Effector memory CD4-positive, alpha-beta T cell (primary cell): Measurements from ENCODE around the gene MRPL1.
"Not testable (repeated sequence)": the region's sequence is repeated elsewhere in the genome, so short reads cannot be mapped to it uniquely, and the experiment has no call there.

ENCODE experiments used
- DNase-seq, 3 donors: peaks; one replicate each; pipeline ENCODE4 v3.0.0-alpha.2; 2020
- H3K27ac ChIP-seq: 2 replicates; pipeline ENCODE4 v1.7.0; 2013; ENCODE audit warnings: mild to moderate bottlenecking, low read length, moderate library complexity; ENCODE audit not compliant: insufficient read depth, poor library complexity, severe bottlenecking
- H3K27me3 ChIP-seq: replicated peaks from 2 replicates; pipeline ENCODE4 v1.7.0; 2013; ENCODE audit warnings: mild to moderate bottlenecking, low read length; ENCODE audit not compliant: insufficient read depth, control insufficient read depth, poor library complexity, severe bottlenecking
- H3K36me3 ChIP-seq: 2 replicates; pipeline ENCODE4 v1.7.0; 2013; ENCODE audit warnings: mild to moderate bottlenecking, low read length, moderate library complexity; ENCODE audit not compliant: control insufficient read depth, insufficient read depth
- H3K4me1 ChIP-seq: 2 replicates; pipeline ENCODE4 v1.7.0; 2013; ENCODE audit warnings: low read length, mild to moderate bottlenecking; ENCODE audit not compliant: control insufficient read depth, insufficient read depth, poor library complexity, severe bottlenecking
- H3K4me3 ChIP-seq: 2 replicates; pipeline ENCODE4 v1.7.0; 2013; ENCODE audit warnings: low read length, low read depth, mild to moderate bottlenecking; ENCODE audit not compliant: insufficient read depth, poor library complexity, severe bottlenecking
- H3K9me3 ChIP-seq: 2 replicates; pipeline ENCODE4 v1.7.0; 2013; ENCODE audit warnings: mild to moderate bottlenecking, low read length, moderate library complexity; ENCODE audit not compliant: control insufficient read depth

Gene MRPL1

GRCh38 chr4:77927991-77928925 lies 65.6 kb downstream of the MRPL1 start:
- no peak for DNase-seq
- Histone ChIP-seq H3K4me3 (no peak overlapping the region), H3K27me3 (no peaks in the 10 kb centered on the region), H3K9me3 (no peaks in the 10 kb centered on the region), H3K36me3 (peaks cover 12% of the 10 kb centered on the region), H3K27ac (no peak overlapping the region), H3K4me1 (no peaks in the 10 kb centered on the region)

- Histone ChIP-seq H3K4me1 (no peaks in the 10 kb centered on the region), H3K36me3 (peaks cover 4% of the 10 kb centered on the region), H3K9me3 (no peaks in the 10 kb centered on the region), H3K27me3 (no peaks in the 10 kb centered on the region), H3K4me3 (no peak overlapping the region), H3K27ac (no peak overlapping the region)
- no peak for DNase-seq
These were observed 67.6 kb downstream of the MRPL1 start for GRCh38 chr4:77930154-77930639.

GRCh38 chr4:77930876-77931275 lies 68.2 kb downstream of the MRPL1 start:
- Histone ChIP-seq H3K36me3 (peaks cover 4% of the 10 kb centered on the region), H3K27me3 (no peaks in the 10 kb centered on the region), H3K4me1 (no peaks in the 10 kb centered on the region), H3K9me3 (no peaks in the 10 kb centered on the region), H3K27ac (no peak overlapping the region), H3K4me3 (no peak overlapping the region)
- DNase-seq = no peak

- Histone ChIP-seq H3K9me3 (no peaks in the 10 kb centered on the region), H3K4me1 (no peaks in the 10 kb centered on the region), H3K4me3 (no peak overlapping the region), H3K27ac (no peak overlapping the region), H3K27me3 (no peaks in the 10 kb centered on the region), H3K36me3 (peaks cover 4% of the 10 kb centered on the region)
- no peak for DNase-seq
These were observed 69.0 kb downstream of the MRPL1 start for GRCh38 chr4:77931452-77932135.

- no peak overlapping the region for H3K27ac ChIP-seq
- H3K27me3 ChIP-seq = no peaks in the 10 kb centered on the region
- no peaks in the 10 kb centered on the region for H3K9me3 ChIP-seq
- H3K4me3 ChIP-seq = no peak overlapping the region
- no peaks in the 10 kb centered on the region for H3K36me3 ChIP-seq
- DNase-seq = no peak
- no peaks in the 10 kb centered on the region for H3K4me1 ChIP-seq
These were observed 75.9 kb downstream of the MRPL1 start for GRCh38 chr4:77938560-77938959.

GRCh38 chr4:77945929-77946328 lies 83.3 kb downstream of the MRPL1 start:
- H3K9me3 ChIP-seq, H3K27me3 ChIP-seq: not testable (repeated sequence)

GRCh38 chr4:77950203-77950602 lies 87.6 kb downstream of the MRPL1 start:
- Histone ChIP-seq H3K27me3 (no peaks in the 10 kb centered on the region), H3K36me3 (peaks cover 28% of the 10 kb centered on the region), H3K4me1 (no peaks in the 10 kb centered on the region), H3K27ac (no peak overlapping the region), H3K4me3 (no peak overlapping the region), H3K9me3 (peaks cover 3% of the 10 kb centered on the region)
- no peak for DNase-seq

More at GRCh38 chr4:77945929-77946328, 83.3 kb downstream of the MRPL1 start:
- H3K4me3 ChIP-seq, H3K4me1 ChIP-seq, H3K27ac ChIP-seq, DNase-seq: not testable (repeated sequence)
- H3K36me3 ChIP-seq = peaks cover 14% of the 10 kb centered on the region

- DNase-seq = no peak
- Histone ChIP-seq H3K4me3 (no peak overlapping the region), H3K27me3 (no peaks in the 10 kb centered on the region), H3K9me3 (no peaks in the 10 kb centered on the region), H3K4me1 (no peaks in the 10 kb centered on the region), H3K27ac (no peak overlapping the region), H3K36me3 (peaks cover 28% of the 10 kb centered on the region)
These were observed 89.8 kb downstream of the MRPL1 start for GRCh38 chr4:77952457-77952856.

GRCh38 chr4:77954690-77955089 lies 92.1 kb downstream of the MRPL1 start:
- H3K27ac ChIP-seq = no peak overlapping the region
- peaks cover 23% of the 10 kb centered on the region for H3K36me3 ChIP-seq
- H3K27me3 ChIP-seq = no peaks in the 10 kb centered on the region
- H3K4me3 ChIP-seq = no peak overlapping the region
- no peaks in the 10 kb centered on the region for H3K4me1 ChIP-seq
- no peaks in the 10 kb centered on the region for H3K9me3 ChIP-seq
- no peak for DNase-seq

GRCh38 chr4:77956917-77957316 lies 94.3 kb downstream of the MRPL1 start:
- no peak for DNase-seq
- Histone ChIP-seq H3K27me3 (no peaks in the 10 kb centered on the region), H3K27ac (no peak overlapping the region), H3K9me3 (no peaks in the 10 kb centered on the region), H3K36me3 (peaks cover 14% of the 10 kb centered on the region), H3K4me1 (no peaks in the 10 kb centered on the region), H3K4me3 (no peak overlapping the region)
